Endothelial cell of umbilical vein (primary cell): ENCODE data around the gene GNMT. TPM values are rescaled to one million over a fixed set of nuclear protein-coding genes. Genes with fewer than 3 reads are reported as not detected.

Experiments
- BruUV-seq: library from RNA; stranded (reverse); fragments of 400-500 nt; replicated peaks from 2 replicates; lab custom pipeline; 2021; lab: Mats Ljungman, UMichigan
- CTCF ChIA-PET: fragments of 300-600, 350-600 bp; sonication (Branson Sonifier 250); formaldehyde crosslinking; loops from one replicate; lab custom pipeline; 2021; ENCODE audit warnings: antibody characterized with exemption, inconsistent platforms; lab: Charles Lee
- POLR2A ChIA-PET: fragments of 300-600, 350-600 bp; sonication (Branson Sonifier 250); formaldehyde crosslinking; loops from one replicate; lab custom pipeline; 2021; ENCODE audit warnings: antibody characterized with exemption, inconsistent platforms; lab: Charles Lee
- DNase-seq: peaks from one replicate; pipeline ENCODE4 v3.0.0-alpha.2; 2011; ENCODE audit warnings: low read depth, low spot score
- FAIRE-seq: peaks from 2 replicates; lab custom pipeline; 2011; peaks lifted over from hg19 to GRCh38; lab: Jason Lieb, UNC
- H2AFZ ChIP-seq: 2 replicates; pipeline ENCODE4 v1.6.0; 2012; ENCODE audit warnings: low read depth, low read length, control low read depth, inconsistent platforms
- H3K27ac ChIP-seq: 2 replicates; pipeline ENCODE4 v1.5.1; 2011; ENCODE audit warnings: low read depth, mild to moderate bottlenecking, control low read depth, low read length, moderate library complexity; ENCODE audit not compliant: insufficient read depth
- H3K27me3 ChIP-seq, 2 experiments: 2 replicates each; pipeline versions ENCODE4 v1.6.0 to v1.6.1; 2011; ENCODE audit warnings: low read length in 2 of 2, mixed read lengths in 1 of 2; ENCODE audit not compliant: control insufficient read depth in 2 of 2, insufficient read depth in 2 of 2
- H3K36me3 ChIP-seq, 2 experiments: 2 replicates in 1 of 2; 3 replicates in 1 of 2; pipeline ENCODE4 v1.5.1; 2011; ENCODE audit warnings: low read length in 2 of 2, mild to moderate bottlenecking in 1 of 2, moderate library complexity in 1 of 2; ENCODE audit not compliant: control insufficient read depth in 2 of 2, insufficient read depth in 2 of 2; ENCODE audit errors: extremely low read depth in 1 of 2
- H3K4me1 ChIP-seq: 3 replicates; pipeline ENCODE4 v1.5.1; 2011; ENCODE audit warnings: mild to moderate bottlenecking, low read length; ENCODE audit not compliant: control insufficient read depth, insufficient read depth; ENCODE audit errors: extremely low read depth
- H3K4me2 ChIP-seq: 2 replicates; pipeline ENCODE4 v1.6.1; 2011; ENCODE audit warnings: low read length, control low read depth, mixed read lengths; ENCODE audit not compliant: insufficient read depth
- H3K4me3 ChIP-seq, 3 experiments: fragments of 200-600 bp in 1 of 3; sonication (generic), shearing (Covaris generic) in 1 of 3; replicated peaks in 1 of 3; 2 replicates each; pipeline ENCODE4 v1.5.1; 2011 to 2016; ENCODE audit warnings: control low read depth in 3 of 3, low read length in 3 of 3, mild to moderate bottlenecking in 2 of 3, inconsistent platforms in 1 of 3, low read depth in 1 of 3, moderate library complexity in 1 of 3; ENCODE audit not compliant: insufficient read depth in 1 of 3
- H3K79me2 ChIP-seq: 2 replicates; pipeline ENCODE4 v1.6.0; 2012; ENCODE audit warnings: low read length, inconsistent platforms; ENCODE audit not compliant: control insufficient read depth, insufficient read depth
- H3K9ac ChIP-seq: replicated peaks from 2 replicates; pipeline ENCODE3; 2011; ENCODE audit warnings: low read length, control low read depth; ENCODE audit not compliant: insufficient read depth; ENCODE audit errors: extremely low read depth
- H3K9me1 ChIP-seq: replicated peaks from 3 replicates; pipeline ENCODE4 v1.6.0; 2011; ENCODE audit warnings: mild to moderate bottlenecking, low read length; ENCODE audit not compliant: control insufficient read depth, insufficient read depth; ENCODE audit errors: extremely low read depth
- H3K9me3 ChIP-seq: replicated peaks from 2 replicates; pipeline ENCODE4 v1.5.1; 2012; ENCODE audit warnings: low read length, inconsistent platforms; ENCODE audit not compliant: control insufficient read depth, insufficient read depth
- H4K20me1 ChIP-seq: replicated peaks from 2 replicates; pipeline ENCODE3; 2011; ENCODE audit warnings: mild to moderate bottlenecking, low read length; ENCODE audit not compliant: control insufficient read depth, insufficient read depth; ENCODE audit errors: extremely low read depth
- CTCF ChIP-seq, 2 donors: IDR thresholded peaks; 1 replicate in 1 of 2; 2 replicates in 1 of 2; pipeline ENCODE4 v1.5.1; 2011; ENCODE audit warnings: low read length in 2 of 2, mild to moderate bottlenecking in 2 of 2, moderate library complexity in 2 of 2, control low read depth in 1 of 2, inconsistent platforms in 1 of 2, low read depth in 1 of 2; ENCODE audit not compliant: insufficient read depth in 1 of 2; ENCODE audit errors: extremely low read depth in 1 of 2
- EZH2 ChIP-seq: IDR thresholded peaks from 2 replicates; pipeline ENCODE4 v1.6.1; 2012; ENCODE audit warnings: borderline replicate concordance, low read depth, mild to moderate bottlenecking, moderate library complexity, low read length, inconsistent platforms; ENCODE audit not compliant: severe bottlenecking
- FOS ChIP-seq: IDR thresholded peaks from 2 replicates; pipeline ENCODE4 v1.6.1; 2011; ENCODE audit warnings: mild to moderate bottlenecking, low read length, moderate library complexity, borderline replicate concordance; ENCODE audit not compliant: insufficient read depth
- GATA2 ChIP-seq: IDR thresholded peaks from 2 replicates; pipeline ENCODE4 v1.7.0; 2011; ENCODE audit warnings: low read depth, mild to moderate bottlenecking, moderate library complexity, mixed read lengths, low read length; ENCODE audit not compliant: insufficient read length, insufficient read depth
- JUN ChIP-seq: IDR thresholded peaks from 2 replicates; pipeline ENCODE4 v1.6.1; 2011; ENCODE audit warnings: borderline replicate concordance, low read depth; ENCODE audit not compliant: insufficient read length, insufficient read depth
- MAX ChIP-seq: IDR thresholded peaks from 2 replicates; pipeline ENCODE4 v1.6.1; 2011; ENCODE audit not compliant: insufficient read depth, insufficient read length
- MYC ChIP-seq: IDR thresholded peaks from one replicate; pipeline ENCODE4 v1.6.1; 2011; ENCODE audit warnings: mild to moderate bottlenecking, low read depth, low read length
- POLR2A ChIP-seq: IDR thresholded peaks from 2 replicates; pipeline ENCODE4 v1.6.1; 2012; ENCODE audit warnings: low read depth, mild to moderate bottlenecking, control low read depth, low read length
- POLR2AphosphoS5 ChIP-seq: IDR thresholded peaks from 2 replicates; pipeline ENCODE4 v1.6.1; 2012; ENCODE audit warnings: low read depth, mild to moderate bottlenecking, control low read depth, low read length, moderate library complexity; ENCODE audit not compliant: insufficient read depth
- dilution Hi-C: fragments of 300-500 bp; cut with MboI; formaldehyde crosslinking; loops from one replicate; pipeline ENCODE4 v1.15.0; 2019; ENCODE audit warnings: low sequenced_read_pairs; ENCODE audit not compliant: extremely low pct_ligation_motif_present
- intact Hi-C: fragments of 100-400 bp; cut with micrococcal nuclease; formaldehyde crosslinking; loops from one replicate; pipeline ENCODE4 v1.10.0; 2022
- polyA plus RNA-seq, 4 experiments: library from polyadenylated mRNA; depleted of rRNA in 3 of 4; stranded (reverse) in 3 of 4; unstranded in 1 of 4; fragments of >200 nt; gene quantifications; 2 replicates each; pipeline versions ENCODE4 v1.2.1 to v1.2.3, GENCODE V29; 2011 to 2012; ENCODE audit warnings: missing spikeins in 1 of 4
- total RNA-seq: library from RNA; stranded (reverse); gene quantifications from 2 replicates; pipeline ENCODE4 v1.2.3, GENCODE V29; 2021

Gene GNMT
- total and polyA plus RNA-seq, 2 donors (not counting 3 experiments of a cell fraction or from before 2014, with no cell fraction given): 0.41 to 1.2 TPM

- FAIRE-seq: no peak
These were observed 22.1 kb upstream of the GNMT start for GRCh38 chr6:42938428-42938796.

More at GRCh38 chr6:42938428-42938796, 22.1 kb upstream of the GNMT start:
- Histone ChIP-seq H4K20me1 (no peaks in the 10 kb centered on the region), H3K27me3 (no peaks in the 10 kb centered on the region), H3K4me3 (no peak overlapping the region), H3K36me3 (peaks cover 5 to 38% of the 10 kb centered on the region in 2 experiments), H3K9me3 (no peaks in the 10 kb centered on the region), H3K4me1 (peaks cover 9% of the 10 kb centered on the region), H3K27ac (no peak overlapping the region), H3K9ac (no peak overlapping the region), H2AFZ (no peak overlapping the region), H3K9me1 (no peaks in the 10 kb centered on the region), H3K79me2 (peaks cover 4% of the 10 kb centered on the region), H3K4me2 (no peak overlapping the region)
- intact Hi-C loops: no loop called here
- CTCF ChIA-PET: no interaction called here
- dilution Hi-C loops: no loop called here
- TF ChIP-seq FOS: no peak
- TF ChIP-seq POLR2AphosphoS5: no peak
- TF ChIP-seq POLR2A: no peak
- TF ChIP-seq MAX: no peak
- no peak for TF ChIP-seq MYC
- TF ChIP-seq EZH2: no peak
- TF ChIP-seq GATA2: no peak
- TF ChIP-seq CTCF (IDR thresholded peaks at IDR 0.05; ENCODE audit: extremely low read depth in 1 of 2, insufficient read depth in 1 of 2, low read depth in 1 of 2, low read length in 2 of 2): no peak
- TF ChIP-seq JUN: no peak
- POLR2A ChIA-PET: no interaction called here
- BruUV-seq: no TSS peak
- no peak for DNase-seq
